Endometrial microvascular endothelial cells (primary cell): ENCODE data around the gene HIVEP3. TPM values are rescaled to one million over a fixed set of nuclear protein-coding genes. Genes with fewer than 3 reads are reported as not detected.

Experiments
- in situ Hi-C: cut with HindIII; loops from 2 replicates; pipeline ENCODE4 v1.10.0; 2017; ENCODE audit warnings: low sequenced_read_pairs, low pct_unique_long_range_greater_than_20kb; ENCODE audit errors: inconsistent ontology term
- total RNA-seq: library from RNA; depleted of rRNA; stranded (reverse); fragments of >200 nt; gene quantifications from one replicate; pipeline ENCODE4 v1.2.3, GENCODE V29; 2015; ENCODE audit errors: inconsistent ontology term

The HIVEP3 gene
- total RNA-seq, 1 donor from 2014 or later, result 4.4 TPM

DNA sequence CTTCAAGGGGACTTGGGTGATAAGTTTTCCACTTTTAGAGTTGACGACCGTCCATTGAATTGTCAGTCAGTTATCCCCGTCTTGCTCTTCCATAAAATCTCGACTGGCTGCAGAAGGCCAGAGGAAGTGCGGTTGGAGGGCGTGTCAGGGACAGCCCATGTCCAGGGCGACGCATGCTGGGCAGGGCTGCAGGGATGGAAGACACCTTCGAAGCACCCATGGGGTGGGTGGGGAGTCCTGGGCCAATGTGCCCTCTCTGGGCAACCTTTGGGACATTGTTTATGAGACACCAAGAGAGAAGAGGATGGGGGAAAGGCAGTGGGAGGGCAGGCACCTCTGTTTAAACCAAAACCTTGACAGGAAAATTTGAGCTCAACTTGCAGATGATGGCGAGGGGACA is 395.7 kb downstream of the HIVEP3 start:
- in situ Hi-C loops, result no loop called here

DNA sequence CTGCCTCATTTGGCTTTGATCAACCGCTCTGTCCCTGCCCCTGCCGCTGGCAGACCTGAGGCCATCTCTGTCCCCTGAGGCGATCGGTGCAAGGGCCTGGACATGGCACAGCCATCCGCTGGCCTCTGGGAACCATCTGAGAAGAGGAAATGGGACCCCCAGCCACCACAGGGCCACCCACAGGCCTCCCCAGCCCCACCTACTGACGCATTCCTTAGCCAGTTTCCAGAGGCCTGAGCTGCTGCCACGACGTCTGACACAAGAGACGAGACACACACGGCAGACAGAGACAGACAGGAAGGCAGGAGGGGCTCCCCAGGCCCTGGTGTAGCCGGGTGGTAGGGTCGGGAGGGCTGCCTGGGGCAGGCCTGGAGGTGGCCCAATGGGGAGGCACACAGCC is 397.0 kb downstream of the HIVEP3 start:
- in situ Hi-C loops, result no loop called here

DNA sequence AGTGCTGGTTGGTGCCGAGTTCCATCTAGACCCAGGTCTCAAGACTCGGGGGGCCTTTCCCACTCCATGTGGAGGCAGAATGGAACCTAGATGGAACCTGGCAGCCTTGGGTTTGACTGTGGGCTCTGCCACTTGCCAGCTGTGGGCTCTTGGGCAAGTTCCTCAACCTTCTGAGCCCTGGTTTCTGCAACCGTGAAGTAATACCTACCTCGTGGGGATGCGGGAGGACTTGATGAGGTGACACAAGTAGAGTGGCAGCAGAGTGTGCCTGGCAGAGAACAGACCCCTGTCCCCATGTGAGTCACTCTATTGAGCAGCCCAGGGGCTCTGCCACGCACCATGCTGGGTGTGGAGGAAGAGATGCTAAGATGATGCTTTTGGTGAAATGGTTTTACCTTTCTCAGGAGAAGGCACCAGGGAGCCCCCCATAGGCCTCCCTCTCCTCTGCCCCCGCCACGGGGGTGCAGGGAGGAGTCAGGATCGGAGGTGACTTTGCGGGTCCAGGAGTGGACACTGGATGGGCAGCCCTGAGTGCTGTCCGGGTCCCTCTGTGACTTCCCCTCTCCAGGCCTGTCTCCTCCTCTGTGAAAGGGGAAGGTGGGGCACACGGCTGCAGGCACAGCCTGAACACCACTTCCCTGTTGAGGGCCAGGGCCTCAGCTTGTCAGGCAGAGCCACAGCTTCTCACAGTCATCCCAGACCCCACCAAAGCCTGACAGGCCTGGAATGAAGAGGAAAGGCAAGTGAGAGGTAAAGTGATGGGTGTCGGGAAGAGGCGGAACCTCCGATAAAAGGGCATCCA is 397.6 kb downstream of the HIVEP3 start:
- in situ Hi-C loops, result no loop called here

DNA sequence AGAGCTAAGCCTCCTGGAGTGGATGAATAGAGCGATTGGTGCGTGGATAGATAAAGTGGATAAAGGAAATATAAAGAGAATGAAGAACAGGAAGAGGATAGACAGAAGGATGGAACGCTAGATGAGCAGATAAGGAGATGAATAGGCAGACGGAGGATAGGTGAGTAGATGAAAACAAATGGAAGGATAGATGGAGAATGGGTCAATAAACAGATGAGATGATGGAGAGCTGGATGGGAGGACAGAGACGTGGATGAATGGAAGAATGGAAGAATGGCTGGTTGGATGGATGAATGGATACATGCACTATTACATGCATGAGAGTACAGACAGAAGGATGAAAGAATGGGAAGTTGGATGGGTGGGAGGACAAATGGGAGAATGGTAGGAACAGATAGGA is 399.1 kb downstream of the HIVEP3 start:
- in situ Hi-C loops, result no loop called here

DNA sequence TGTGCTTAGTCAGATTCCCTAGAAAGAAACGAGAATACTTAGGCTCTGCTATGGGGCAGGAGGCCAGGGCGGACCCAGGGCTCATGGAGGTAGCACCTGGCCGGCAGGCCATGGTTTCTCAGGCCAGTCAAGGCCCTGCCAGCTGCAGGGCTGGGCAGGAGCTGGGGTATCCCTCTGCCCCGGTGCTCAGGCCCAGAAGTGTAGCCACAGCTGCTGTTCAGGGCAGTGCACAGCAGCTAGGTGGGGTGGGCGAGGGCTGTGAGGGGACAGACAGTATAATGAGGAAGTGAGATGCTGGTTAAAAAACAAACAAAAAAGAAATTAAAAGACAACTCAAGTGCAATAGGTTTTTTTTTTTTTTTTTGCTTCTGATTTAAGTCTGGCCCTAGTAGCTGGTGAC is 400.3 kb downstream of the HIVEP3 start:
- in situ Hi-C loops, result no loop called here

DNA sequence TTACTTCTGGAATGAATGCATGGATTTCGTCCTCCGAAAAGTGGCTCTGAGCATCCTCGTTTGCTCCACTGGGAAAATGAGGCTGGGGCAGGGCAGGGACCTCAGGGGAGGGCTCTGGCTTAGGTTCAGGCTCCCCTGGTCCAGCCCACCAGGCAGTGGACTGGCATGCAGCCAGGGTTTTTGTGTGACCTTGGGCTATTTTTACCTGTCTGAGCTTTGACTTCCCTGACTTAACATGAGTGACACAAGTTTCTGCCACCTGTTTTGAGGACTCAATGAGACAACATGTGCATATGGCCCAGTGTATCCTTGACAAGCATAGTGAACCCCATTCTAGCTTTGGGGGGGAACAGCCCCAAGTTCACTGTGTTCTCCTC is 401.7 kb downstream of the HIVEP3 start:
- in situ Hi-C loops, result no loop called here

DNA sequence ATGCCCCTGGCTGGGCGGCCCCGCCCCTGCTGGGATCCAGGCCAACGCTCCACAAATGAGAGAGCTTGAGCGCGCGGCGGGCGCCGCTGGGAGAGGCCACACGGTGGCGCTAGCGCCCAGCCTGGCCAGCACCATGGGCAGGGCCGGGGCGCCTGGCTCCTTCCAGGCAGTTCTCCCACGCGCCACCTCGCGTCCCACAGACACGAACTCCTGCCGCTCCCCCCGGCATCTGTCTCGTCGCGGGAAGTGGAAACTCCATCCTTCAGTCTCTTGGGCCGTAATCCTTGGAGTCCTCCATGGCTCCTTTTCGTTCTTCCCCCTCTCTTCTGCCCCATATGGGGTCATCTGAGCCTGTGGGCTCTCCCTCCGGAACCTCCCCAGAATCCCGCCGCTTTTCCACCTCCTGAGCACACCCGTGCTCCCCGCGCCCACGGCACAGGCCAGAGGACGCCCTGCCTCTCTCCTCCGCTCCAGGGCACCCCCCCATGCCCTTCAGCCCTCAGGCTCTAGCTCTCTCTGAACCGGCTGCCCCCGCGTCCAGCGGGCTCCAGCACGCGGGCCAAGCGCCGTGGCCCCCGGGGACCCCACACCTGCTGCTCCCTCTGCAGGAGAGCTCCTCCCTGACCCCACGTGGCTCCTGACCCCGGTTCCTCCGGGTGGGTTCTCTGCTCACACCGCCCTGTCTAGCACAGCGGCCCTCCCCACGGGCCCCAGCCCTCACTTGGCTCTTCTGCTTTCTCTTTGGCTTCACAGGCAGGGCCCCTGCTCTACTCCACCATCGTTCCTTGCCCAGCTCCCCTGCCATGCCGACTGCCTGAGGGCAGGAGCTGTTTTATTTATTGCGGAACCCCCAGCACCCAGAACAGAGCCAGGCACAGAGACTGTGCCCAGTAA is 402.3 kb downstream of the HIVEP3 start:
- in situ Hi-C loops, result no loop called here

DNA sequence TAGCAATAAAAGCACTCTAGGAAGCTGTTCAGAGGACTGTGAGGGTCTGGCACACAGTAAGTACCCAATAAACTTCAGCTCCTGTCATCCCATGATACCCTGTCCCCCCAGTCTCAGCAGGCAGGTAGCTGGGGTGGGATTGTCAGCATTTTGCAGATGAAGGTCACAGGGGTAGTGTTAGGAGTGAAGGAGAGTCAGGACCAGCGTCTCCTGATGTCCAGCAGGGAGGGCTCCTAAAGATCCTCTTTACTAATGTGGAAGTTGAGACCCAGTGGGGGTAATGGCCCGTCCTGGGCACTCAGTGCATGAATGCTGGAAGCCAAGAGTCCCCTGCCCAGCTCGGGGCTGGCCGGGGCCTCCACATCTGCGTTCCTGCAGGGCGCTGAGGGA is 402.9 kb downstream of the HIVEP3 start:
- in situ Hi-C loops, result no loop called here

DNA sequence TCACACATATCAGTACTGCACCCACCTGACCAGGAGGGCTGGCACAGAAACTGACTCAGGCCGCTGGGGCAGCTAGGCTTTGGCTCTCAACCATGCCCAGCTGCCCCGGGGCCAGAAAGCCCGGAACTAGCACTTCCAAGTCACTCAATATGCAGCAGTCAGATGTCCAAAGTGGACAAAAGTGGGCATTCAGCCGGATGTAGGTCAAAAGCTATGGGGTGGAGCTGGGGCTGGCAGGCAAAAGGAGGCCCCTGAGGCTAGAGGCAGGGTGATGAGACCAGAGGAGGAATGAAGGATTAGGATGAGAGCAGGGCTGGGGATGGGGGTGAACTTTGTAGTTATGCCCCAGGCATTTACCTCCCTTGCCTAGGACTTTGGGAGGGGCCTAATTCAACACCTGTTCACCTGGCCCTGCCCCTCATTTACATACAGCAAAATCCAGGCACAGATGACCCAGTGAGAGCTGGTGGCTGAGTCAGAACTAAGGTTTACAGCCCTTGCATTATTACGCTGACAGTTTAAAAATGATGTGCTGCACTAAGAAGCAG is 403.5 kb downstream of the HIVEP3 start:
- in situ Hi-C loops, result no loop called here

DNA sequence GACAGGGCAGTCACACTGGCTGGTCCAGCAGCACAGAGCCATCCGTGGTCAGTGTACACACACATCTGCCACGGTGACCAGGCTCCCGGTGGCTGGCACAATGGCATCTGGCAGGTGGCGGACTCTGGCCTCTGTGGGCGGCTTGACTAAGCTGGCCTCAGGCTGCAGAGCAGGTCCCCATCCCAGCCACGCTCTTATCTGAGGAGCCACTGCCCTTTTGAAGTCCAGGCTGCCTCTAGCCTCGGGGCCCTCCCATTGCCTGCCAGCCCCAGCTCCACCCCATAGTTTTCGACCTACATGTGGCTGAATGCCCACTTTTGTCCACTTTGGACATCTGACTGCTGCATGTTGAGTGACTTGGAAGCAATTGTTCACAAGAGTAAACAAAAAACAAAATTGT is 404.3 kb downstream of the HIVEP3 start:
- in situ Hi-C loops, result no loop called here

DNA sequence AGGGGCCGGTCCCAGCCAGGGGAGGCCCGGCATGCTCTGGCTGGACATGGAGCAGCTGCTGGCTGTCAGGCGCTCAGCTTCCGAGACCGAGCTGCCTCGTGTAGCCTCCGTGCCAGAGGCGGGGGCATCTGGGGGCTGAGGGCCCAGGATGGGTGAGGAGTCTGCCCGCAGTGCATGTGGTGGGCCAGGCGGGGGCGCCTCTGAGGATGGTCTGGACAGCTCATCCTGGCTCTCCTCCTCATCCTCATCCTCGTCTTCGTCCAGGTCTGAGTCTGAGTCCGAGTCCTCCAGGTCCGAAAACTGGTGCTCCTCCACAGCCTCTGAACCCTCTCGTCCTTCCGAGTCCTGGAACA is 405.4 kb downstream of the HIVEP3 start:
- in situ Hi-C loops, result no loop called here

DNA sequence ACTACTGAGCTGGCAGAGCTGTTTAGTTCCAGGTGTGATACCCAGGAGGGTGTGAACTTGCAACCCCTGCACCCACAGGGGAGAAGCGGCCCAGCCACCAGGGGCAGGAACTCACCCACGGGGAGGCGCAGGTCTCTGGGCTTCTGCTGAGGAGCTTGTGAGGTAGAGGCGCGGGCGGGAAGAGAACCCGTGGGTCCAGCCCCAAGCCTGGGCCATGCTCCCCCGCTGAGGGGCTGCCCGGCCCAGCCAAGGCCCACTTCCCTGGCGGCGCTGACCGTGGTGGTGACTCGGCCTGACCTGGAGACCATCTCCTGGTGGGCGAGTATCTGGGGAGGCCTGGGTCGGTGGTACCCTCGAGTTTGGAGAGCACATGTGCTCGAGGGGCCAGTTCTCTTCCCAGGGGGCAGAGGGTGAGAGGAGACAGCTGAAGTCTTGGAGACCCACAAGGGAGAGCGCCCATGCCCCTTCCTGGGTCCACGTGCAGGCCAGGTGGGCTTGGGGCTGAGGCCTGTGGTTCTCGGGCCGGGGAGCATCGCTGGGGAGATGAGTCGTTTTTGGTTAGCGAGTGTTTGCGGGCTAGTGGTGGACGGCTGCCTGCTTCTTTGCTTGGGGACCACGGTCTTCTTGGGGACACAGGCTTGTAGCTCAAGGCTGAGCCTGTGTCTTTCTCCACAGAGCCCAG is 405.9 kb downstream of the HIVEP3 start:
- in situ Hi-C loops, result no loop called here

DNA sequence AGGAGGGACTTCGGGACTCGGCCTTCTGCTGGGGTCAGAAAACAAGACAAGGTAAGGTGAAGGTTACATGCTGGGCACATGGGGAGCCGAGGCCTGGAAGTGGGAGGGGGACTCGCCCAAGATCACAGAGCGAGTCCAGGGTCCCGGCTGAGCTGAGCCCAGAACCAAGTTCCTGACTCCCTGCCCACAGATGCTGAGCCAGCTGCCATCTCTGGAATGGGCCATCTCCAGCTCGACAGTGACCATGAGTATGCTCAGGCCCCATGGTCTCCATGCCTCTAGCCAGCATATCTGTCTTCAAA is 407.5 kb downstream of the HIVEP3 start:
- in situ Hi-C loops, result no loop called here

DNA sequence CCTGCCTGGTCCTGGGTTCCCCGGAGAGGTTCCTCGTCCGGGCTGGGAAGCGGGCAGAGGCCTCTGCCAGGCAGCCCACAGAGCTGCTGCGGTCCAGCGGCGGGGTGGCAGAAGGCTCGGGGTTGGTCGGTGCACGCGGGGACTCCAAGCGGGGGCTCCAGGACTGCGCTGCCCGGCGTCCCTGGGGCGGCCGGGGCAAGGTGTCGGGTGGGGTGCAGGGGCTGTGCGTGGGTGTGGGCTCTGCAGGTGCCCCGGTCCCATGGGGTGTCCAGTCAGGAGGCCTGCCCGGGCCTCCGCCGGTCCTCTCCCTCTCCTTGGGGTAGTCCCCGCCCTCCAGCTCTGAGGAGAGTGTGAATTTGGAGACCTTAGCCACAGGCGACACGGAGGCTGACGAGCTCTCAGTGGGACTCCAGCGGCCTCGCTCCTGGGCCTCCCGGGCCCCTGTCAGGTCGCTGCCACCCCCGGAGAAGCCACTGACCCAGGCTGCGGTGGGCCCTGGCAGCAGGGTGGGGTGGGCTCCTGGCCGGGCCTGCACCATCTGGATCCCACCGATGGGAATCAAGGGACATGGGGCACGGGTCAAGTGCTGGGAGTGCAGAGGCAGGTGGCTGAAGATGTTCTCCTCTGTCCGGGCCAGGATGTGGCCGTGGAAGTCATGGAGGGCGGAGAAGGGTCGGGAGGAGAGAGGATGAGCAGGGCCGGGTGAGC is 408.0 kb downstream of the HIVEP3 start:
- in situ Hi-C loops, result no loop called here

DNA sequence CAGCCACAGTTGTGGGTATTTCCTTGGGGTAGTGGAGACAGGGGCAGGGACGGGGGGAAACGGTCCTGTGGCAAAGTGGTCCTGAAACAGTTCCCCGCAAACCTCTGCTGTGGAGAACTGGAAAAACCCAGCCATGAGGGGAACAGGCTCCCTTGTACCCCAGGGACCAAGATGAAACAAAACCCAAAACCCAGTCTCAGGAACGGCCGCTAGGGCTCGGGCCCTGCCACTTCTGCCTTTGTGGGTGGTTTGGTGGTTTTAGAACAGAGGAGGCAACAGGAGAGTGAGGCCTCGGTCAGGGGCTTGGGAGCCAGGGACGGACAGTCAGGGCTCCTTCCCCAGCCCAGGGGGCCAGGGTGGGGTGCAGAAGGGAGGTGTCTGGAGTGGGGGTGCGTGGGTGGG is 409.5 kb downstream of the HIVEP3 start:
- in situ Hi-C loops, result no loop called here

DNA sequence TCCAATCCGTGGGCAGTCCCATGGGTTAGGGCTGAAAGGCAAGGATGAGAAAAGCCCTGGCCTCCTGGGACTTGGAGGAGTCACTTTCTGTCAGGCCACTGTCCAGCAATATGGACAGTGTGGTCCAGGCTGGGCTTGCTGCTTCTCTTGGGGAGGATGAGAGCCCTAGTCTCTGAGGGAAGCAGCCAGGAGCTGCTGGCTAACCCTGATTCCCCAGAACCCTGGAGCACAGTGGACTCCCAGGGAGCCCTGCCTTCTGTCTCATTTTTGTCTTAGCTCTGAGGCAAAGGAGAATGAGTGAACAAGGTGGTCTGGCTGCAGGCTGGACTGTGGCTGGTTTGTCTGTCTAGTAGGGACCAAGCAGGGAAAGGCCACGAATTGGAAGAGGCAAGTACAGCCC is 410.4 kb downstream of the HIVEP3 start:
- in situ Hi-C loops, result no loop called here

DNA sequence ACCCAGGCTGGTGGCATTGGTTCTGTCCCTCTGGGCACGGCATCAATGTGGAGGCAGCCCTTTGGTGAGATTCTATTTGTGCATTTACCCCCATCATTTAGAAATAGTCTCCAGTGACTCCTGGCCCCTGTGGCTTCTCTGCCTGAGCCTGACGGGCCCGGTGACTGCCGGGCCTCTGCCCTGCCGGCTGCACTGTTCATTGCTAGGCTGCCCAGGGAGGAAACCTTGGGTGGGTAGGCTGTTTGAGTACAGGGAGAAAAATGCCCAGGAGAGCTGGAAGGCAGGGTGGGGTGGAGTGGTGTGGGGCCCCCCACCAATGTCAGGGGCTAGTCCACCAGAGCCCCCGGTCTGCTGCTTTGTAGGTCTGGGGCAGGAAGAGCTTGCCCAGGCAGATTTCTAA is 410.9 kb downstream of the HIVEP3 start:
- in situ Hi-C loops, result no loop called here

DNA sequence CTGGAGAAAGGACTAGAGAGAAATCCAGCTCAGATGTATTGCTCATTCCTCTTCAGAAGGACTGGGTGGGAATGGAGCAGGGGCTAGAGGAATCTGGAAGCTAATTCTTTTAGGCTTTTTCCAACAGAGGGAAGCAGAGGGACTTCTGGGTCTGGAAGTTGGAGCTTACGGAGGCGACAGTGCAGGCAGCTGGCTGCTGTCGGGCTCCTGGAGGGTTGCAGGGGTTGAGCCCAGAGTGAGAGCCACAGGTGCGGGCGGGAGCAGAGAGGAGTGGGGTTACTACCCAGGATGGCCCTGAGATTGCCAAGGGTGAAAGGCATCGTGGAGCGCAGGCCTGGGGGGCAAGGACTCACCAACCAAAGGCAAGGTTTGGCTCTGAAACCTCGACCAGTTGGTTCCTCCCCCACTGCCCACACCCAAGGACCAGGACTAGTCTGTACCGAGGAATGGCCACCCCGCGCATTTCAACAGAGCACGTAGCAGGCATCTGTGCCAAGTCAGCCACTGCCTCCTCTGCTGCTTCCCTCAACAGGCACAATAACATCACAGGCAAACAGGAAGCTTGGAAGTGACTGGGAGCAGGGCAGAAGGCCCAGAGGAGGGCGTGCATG is 411.5 kb downstream of the HIVEP3 start:
- in situ Hi-C loops, result no loop called here
